ENCODE measurements around the gene OR6B2. TPM values are rescaled to one million over a fixed set of nuclear protein-coding genes. Genes with fewer than 3 reads are reported as not detected.

OR6B2 gene
- total and polyA plus RNA-seq, 10 donors, result not detected

DNA sequence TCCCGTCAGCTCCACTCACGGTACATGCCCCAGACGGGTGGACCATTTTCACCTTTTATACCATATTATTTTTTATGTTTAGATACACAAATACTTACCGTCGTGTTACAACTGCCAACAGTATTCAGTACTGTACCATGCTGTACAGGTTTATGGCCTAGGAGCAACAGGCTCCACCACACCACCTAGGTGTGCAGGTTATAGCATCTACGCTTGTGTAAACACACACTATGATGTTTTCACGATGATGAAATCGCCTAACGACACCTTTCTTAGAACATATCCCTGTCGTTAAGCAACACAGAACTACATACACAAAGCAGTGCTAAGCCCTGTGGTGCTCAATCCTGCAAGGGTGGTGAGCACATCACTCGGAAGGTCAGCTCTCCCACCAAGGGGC, 29.6 kb downstream of the OR6B2 start:
- no peaks in the 10 kb centered on the region for H3K4me1 ChIP-seq
- WGBS, 5 donors, result 92 to 98% (median 94%) methylated on average over 11 of the region's 11 CpGs
- DNase-seq, result no peak
- H3K36me3 ChIP-seq, result peaks cover 4 to 99% (median 78%) of the 10 kb centered on the region in 6 donors
- H3K4me3 ChIP-seq, result no peak overlapping the region
- H3K9me3 ChIP-seq, result no peaks in the 10 kb centered on the region
- no peak overlapping the region for H3K27ac ChIP-seq
- TF ChIP-seq POLR2AphosphoS5 (IDR thresholded peaks at IDR 0.05) (no peak), POLR2A (IDR thresholded peaks at IDR 0.05) (no peak)
- TF ChIP-seq, protein P1, sequence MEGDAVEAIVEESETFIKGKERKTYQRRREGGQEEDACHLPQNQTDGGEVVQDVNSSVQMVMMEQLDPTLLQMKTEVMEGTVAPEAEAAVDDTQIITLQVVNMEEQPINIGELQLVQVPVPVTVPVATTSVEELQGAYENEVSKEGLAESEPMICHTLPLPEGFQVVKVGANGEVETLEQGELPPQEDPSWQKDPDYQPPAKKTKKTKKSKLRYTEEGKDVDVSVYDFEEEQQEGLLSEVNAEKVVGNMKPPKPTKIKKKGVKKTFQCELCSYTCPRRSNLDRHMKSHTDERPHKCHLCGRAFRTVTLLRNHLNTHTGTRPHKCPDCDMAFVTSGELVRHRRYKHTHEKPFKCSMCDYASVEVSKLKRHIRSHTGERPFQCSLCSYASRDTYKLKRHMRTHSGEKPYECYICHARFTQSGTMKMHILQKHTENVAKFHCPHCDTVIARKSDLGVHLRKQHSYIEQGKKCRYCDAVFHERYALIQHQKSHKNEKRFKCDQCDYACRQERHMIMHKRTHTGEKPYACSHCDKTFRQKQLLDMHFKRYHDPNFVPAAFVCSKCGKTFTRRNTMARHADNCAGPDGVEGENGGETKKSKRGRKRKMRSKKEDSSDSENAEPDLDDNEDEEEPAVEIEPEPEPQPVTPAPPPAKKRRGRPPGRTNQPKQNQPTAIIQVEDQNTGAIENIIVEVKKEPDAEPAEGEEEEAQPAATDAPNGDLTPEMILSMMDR (IDR thresholded peaks at IDR 0.05 in 8 of 11, conservative IDR thresholded peaks at IDR 0.05 in 3 of 11), result no peak
- no peaks in the 10 kb centered on the region for H3K27me3 ChIP-seq (replicated peaks in 1 of 7)
- intact Hi-C loops (cut with DNase I; ENCODE audit: low total_unique reads), result no loop called here

DNA sequence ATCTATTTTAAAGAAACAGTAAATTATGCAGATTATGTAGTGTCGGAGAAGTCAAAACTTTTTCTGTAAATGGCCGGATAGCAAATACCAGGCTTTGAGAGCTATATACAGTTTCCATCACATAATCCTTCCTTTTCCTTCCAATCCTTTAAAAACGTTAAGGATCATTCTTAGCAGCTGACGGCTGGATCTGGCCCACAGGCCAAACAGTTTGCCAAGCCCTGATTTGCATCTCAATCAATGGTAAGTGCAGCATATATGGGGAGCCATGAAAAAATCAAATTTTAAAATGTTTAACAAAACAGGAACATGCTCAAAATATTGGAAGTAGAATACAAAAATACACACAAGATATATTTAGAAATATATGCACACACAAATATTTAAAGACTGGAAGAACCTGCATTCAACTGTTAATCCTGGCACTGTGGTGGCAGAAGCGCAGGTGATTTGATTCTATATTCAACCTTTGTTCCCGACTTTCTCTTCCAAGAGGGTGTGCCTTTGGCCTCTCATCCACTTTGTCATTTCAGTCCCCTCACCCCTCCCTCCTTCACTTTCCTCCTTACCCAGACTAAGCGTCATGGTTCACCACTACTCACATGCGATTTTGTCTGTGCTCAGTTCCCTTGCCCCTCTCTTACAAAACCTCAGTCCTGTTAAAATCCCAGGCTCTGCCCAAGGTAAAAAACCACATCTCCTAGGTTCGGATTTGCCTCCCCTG, 32.4 kb downstream of the OR6B2 start:
- no peak for DNase-seq
- Histone ChIP-seq H3K4me3 (no peak overlapping the region), H3K27me3 (replicated peaks in 1 of 7) (no peaks in the 10 kb centered on the region), H3K27ac (no peak overlapping the region), H3K9me3 (no peaks in the 10 kb centered on the region), H3K4me1 (no peaks in the 10 kb centered on the region), H3K36me3 (peaks cover 4 to 96% (median 55%) of the 10 kb centered on the region in 6 donors)
- intact Hi-C loops (cut with DNase I; ENCODE audit: low total_unique reads), result loop anchor here (10.0 kb wide), 1 partner anchor 963 kb away; no protein-coding TSS in a partner anchor
- WGBS, 5 donors, result 87 to 93% (median 90%) methylated on average over 9 of the region's 9 CpGs
- TF ChIP-seq POLR2AphosphoS5 (IDR thresholded peaks at IDR 0.05), result no peak
- no peak for TF ChIP-seq POLR2A (IDR thresholded peaks at IDR 0.05)
- TF ChIP-seq, protein P1 (IDR thresholded peaks at IDR 0.05 in 8 of 11, conservative IDR thresholded peaks at IDR 0.05 in 3 of 11), result no peak

DNA sequence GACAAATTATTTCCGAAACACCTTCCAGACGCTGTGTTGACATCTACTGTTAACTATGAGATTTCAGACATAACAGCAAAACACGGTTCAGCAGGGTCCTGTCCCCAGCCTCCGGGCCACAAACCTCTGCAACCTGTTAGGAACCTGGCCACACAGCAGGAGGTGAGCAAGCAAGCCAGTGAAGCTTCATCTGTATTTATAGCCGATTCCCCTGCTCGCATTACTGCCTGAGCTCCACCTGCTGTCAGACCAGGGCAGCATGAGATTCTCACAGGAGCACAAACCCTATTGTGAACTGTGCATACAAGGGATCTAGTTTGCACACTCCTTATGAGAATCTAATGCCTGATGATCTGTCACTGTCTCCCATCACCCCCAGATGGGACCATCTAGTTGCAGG, 36.1 kb downstream of the OR6B2 start:
- intact Hi-C loops (cut with DNase I; ENCODE audit: low total_unique reads), result loop anchor here (10.0 kb wide), 1 partner anchor 959 kb away; no protein-coding TSS in a partner anchor
- no peaks in the 10 kb centered on the region for H3K27me3 ChIP-seq (replicated peaks in 1 of 7)
- TF ChIP-seq POLR2A (IDR thresholded peaks at IDR 0.05), result no peak
- no peak for TF ChIP-seq POLR2AphosphoS5 (IDR thresholded peaks at IDR 0.05)
- TF ChIP-seq, protein P1 (IDR thresholded peaks at IDR 0.05 in 8 of 11, conservative IDR thresholded peaks at IDR 0.05 in 3 of 11), result no peak
- no peak overlapping the region for H3K27ac ChIP-seq
- H3K4me1 ChIP-seq, result peaks cover 0 to 8% (median 0%) of the 10 kb centered on the region in 6 donors
- no peaks in the 10 kb centered on the region for H3K9me3 ChIP-seq
- 89 to 95% (median 94%) methylated on average over 6 of the region's 6 CpGs for WGBS, 5 donors
- no peak overlapping the region for H3K4me3 ChIP-seq
- H3K36me3 ChIP-seq, result peaks cover 0 to 90% (median 37%) of the 10 kb centered on the region in 6 donors
- DNase-seq, result no peak

DNA sequence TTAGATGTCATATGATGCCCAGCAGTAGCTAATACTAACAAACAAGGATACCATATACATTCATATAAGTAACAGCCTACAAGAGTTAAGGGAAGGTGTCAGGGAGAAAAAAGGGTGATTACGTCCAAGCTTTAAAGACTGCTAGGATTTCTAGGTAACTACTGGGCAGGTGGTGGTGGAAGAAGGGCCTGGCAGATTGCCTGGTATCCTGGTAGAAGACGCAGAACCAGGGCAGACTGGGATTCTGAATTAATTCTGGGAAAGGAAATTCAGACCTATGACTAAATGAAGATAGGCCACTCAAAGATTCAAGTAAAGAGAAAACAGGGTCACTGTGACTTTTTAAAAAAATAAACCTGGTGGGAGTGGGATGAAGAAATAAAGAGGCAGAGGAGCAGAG, 36.9 kb downstream of the OR6B2 start:
- H3K36me3 ChIP-seq, result peaks cover 0 to 90% (median 35%) of the 10 kb centered on the region in 6 donors
- no peak overlapping the region for H3K4me3 ChIP-seq
- intact Hi-C loops (cut with DNase I; ENCODE audit: low total_unique reads), result loop anchor here (10.0 kb wide), 1 partner anchor 958 kb away; no protein-coding TSS in a partner anchor
- no peak for TF ChIP-seq POLR2A (IDR thresholded peaks at IDR 0.05)
- no peak for TF ChIP-seq POLR2AphosphoS5 (IDR thresholded peaks at IDR 0.05)
- TF ChIP-seq, protein P1 (IDR thresholded peaks at IDR 0.05 in 8 of 11, conservative IDR thresholded peaks at IDR 0.05 in 3 of 11), result no peak
- H3K4me1 ChIP-seq, result peaks cover 0 to 8% (median 0%) of the 10 kb centered on the region in 6 donors
- no peak for DNase-seq
- H3K27ac ChIP-seq, result no peak overlapping the region
- no peaks in the 10 kb centered on the region for H3K9me3 ChIP-seq
- no peaks in the 10 kb centered on the region for H3K27me3 ChIP-seq (replicated peaks in 1 of 7)
- WGBS, 5 donors, result 89 to 97% (median 95%) methylated on average over 2 of the region's 2 CpGs

Measured in spleen (tissue), 11 donors.